Measurements from ENCODE around the gene JOSD1. TPM values are rescaled to one million over a fixed set of nuclear protein-coding genes. Genes with fewer than 3 reads are reported as not detected.

JOSD1 gene
- total and polyA plus RNA-seq, 2 donors (not counting 3 experiments of a cell fraction or from before 2014, with no cell fraction given), result 61.7 to 73.1 TPM

GRCh38 chr22:38730411-38730871, 29.7 kb upstream of the JOSD1 start:
- no peaks in the 10 kb centered on the region for H3K9me3 ChIP-seq (replicated peaks; ENCODE audit: control insufficient read depth, insufficient read depth, low read length)
- DNase-seq (ENCODE audit: low read depth, low spot score) (no peak), FAIRE-seq (no peak)
- no peak overlapping the region for H2AFZ ChIP-seq (ENCODE audit: low read depth, low read length)
- CTCF ChIA-PET, result interaction anchor here (3.9 kb wide), 1 partner anchor 12 kb away, joined by 11 read pairs; no protein-coding TSS in a partner anchor
- no TSS peak for BruUV-seq (replicated peaks)
- no peak overlapping the region for H3K4me3 ChIP-seq (replicated peaks in 1 of 3; ENCODE audit: insufficient read depth in 1 of 3, low read depth in 1 of 3, low read length in 3 of 3)
- peaks cover 16 to 62% of the 10 kb centered on the region in 2 experiments for H3K36me3 ChIP-seq (ENCODE audit: control insufficient read depth in 2 of 2, extremely low read depth in 1 of 2, insufficient read depth in 2 of 2, low read length in 2 of 2)
- H3K27ac ChIP-seq (ENCODE audit: insufficient read depth, low read depth, low read length), result no peak overlapping the region
- no peaks in the 10 kb centered on the region for H4K20me1 ChIP-seq (replicated peaks; ENCODE audit: control insufficient read depth, extremely low read depth, insufficient read depth, low read length)
- dilution Hi-C loops (cut with MboI; ENCODE audit: extremely low pct_ligation_motif_present, low sequenced_read_pairs) (no loop called here), intact Hi-C loops (cut with micrococcal nuclease) (no loop called here)
- no peak overlapping the region for H3K4me2 ChIP-seq (ENCODE audit: insufficient read depth, low read length)
- H3K9me1 ChIP-seq (replicated peaks; ENCODE audit: control insufficient read depth, extremely low read depth, insufficient read depth, low read length), result no peaks in the 10 kb centered on the region
- POLR2A ChIA-PET, result no interaction called here
- no peak overlapping the region for H3K9ac ChIP-seq (replicated peaks; ENCODE audit: extremely low read depth, insufficient read depth, low read length)
- no peaks in the 10 kb centered on the region for H3K79me2 ChIP-seq (ENCODE audit: control insufficient read depth, insufficient read depth, low read length)
- TF ChIP-seq, protein P1, sequence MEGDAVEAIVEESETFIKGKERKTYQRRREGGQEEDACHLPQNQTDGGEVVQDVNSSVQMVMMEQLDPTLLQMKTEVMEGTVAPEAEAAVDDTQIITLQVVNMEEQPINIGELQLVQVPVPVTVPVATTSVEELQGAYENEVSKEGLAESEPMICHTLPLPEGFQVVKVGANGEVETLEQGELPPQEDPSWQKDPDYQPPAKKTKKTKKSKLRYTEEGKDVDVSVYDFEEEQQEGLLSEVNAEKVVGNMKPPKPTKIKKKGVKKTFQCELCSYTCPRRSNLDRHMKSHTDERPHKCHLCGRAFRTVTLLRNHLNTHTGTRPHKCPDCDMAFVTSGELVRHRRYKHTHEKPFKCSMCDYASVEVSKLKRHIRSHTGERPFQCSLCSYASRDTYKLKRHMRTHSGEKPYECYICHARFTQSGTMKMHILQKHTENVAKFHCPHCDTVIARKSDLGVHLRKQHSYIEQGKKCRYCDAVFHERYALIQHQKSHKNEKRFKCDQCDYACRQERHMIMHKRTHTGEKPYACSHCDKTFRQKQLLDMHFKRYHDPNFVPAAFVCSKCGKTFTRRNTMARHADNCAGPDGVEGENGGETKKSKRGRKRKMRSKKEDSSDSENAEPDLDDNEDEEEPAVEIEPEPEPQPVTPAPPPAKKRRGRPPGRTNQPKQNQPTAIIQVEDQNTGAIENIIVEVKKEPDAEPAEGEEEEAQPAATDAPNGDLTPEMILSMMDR (IDR thresholded peaks at IDR 0.05; ENCODE audit: extremely low read depth in 1 of 2, insufficient read depth in 1 of 2, low read depth in 1 of 2, low read length in 2 of 2), result no peak
- TF ChIP-seq JUN (IDR thresholded peaks at IDR 0.05; ENCODE audit: borderline replicate concordance, insufficient read depth, insufficient read length, low read depth) (no peak), FOS (IDR thresholded peaks at IDR 0.05; ENCODE audit: borderline replicate concordance, insufficient read depth, low read length) (no peak), POLR2A (IDR thresholded peaks at IDR 0.05; ENCODE audit: low read depth, low read length) (no peak), GATA2 (IDR thresholded peaks at IDR 0.05; ENCODE audit: insufficient read depth, insufficient read length, low read depth, low read length) (no peak), MAX (IDR thresholded peaks at IDR 0.05; ENCODE audit: insufficient read depth, insufficient read length) (no peak), POLR2AphosphoS5 (IDR thresholded peaks at IDR 0.05; ENCODE audit: insufficient read depth, low read depth, low read length) (no peak), EZH2 (IDR thresholded peaks at IDR 0.05; ENCODE audit: borderline replicate concordance, low read depth, low read length, severe bottlenecking) (no peak), MYC (IDR thresholded peaks at IDR 0.05; ENCODE audit: low read depth, low read length) (no peak)
- no peaks in the 10 kb centered on the region for H3K4me1 ChIP-seq (ENCODE audit: control insufficient read depth, extremely low read depth, insufficient read depth, low read length)
- H3K27me3 ChIP-seq (ENCODE audit: control insufficient read depth in 2 of 2, insufficient read depth in 2 of 2, low read length in 2 of 2), result no peaks in the 10 kb centered on the region
